Gastroesophageal sphincter (tissue), 3 donors: ENCODE results near the gene DUS1L.

Experiments used
- POLR2A ChIP-seq, 2 donors: fragments of 450-650 bp; IDR thresholded peaks; one replicate each; pipeline ENCODE4 v1.6.1; 2017; ENCODE audit warnings: antibody characterized with exemption in 2 of 2, mild to moderate bottlenecking in 2 of 2, moderate library complexity in 1 of 2
- POLR2AphosphoS5 ChIP-seq: sonication (generic); formaldehyde crosslinking; IDR thresholded peaks from one replicate; pipeline ENCODE4 v1.6.1; 2017; ENCODE audit warnings: antibody characterized with exemption
- TF ChIP-seq, protein P1 (sequence below), 4 experiments: fragments of 200-600 bp in 2 of 4; fragments of 450-650 bp in 2 of 4; sonication (generic) in 1 of 4; IDR thresholded peaks; one replicate each; pipeline ENCODE4 v1.5.1; 2017 to 2019; ENCODE audit warnings: antibody characterized with exemption in 4 of 4, mild to moderate bottlenecking in 2 of 4, moderate library complexity in 2 of 4

DNA sequence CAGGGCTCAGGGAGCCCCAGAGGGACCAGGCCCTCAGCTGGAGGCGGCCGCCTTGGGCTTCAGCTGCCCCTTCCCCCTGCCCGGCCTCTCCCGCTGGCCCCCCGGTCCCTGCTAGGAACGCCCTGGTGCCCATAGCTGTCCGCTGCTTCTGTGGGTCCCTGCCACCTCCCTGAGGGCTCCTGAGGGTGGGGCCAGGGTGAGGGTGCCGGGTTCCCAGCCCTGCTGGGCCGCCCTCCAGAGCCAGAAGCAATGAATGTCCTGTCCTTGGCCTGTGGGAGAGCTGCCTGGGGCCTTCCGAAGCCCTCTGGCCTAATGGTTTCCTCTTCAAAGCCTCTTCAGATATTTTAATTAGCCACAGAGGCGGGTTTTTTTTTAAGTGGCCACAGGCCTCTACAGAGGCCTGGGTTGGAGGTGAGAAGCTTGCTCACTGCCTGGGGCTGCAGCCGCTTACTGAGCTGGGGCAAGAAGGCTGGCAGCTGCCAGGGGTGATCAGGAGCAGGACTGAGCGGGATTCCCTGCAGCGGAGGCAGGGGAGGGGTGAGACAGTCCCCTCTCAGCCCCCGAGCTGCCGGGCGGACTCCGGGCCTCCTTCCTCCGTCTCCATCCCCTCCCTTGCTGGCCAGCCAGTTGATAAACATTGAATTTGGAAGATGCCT lies 52.8 kb downstream of the DUS1L start:
- TF ChIP-seq, protein P1, sequence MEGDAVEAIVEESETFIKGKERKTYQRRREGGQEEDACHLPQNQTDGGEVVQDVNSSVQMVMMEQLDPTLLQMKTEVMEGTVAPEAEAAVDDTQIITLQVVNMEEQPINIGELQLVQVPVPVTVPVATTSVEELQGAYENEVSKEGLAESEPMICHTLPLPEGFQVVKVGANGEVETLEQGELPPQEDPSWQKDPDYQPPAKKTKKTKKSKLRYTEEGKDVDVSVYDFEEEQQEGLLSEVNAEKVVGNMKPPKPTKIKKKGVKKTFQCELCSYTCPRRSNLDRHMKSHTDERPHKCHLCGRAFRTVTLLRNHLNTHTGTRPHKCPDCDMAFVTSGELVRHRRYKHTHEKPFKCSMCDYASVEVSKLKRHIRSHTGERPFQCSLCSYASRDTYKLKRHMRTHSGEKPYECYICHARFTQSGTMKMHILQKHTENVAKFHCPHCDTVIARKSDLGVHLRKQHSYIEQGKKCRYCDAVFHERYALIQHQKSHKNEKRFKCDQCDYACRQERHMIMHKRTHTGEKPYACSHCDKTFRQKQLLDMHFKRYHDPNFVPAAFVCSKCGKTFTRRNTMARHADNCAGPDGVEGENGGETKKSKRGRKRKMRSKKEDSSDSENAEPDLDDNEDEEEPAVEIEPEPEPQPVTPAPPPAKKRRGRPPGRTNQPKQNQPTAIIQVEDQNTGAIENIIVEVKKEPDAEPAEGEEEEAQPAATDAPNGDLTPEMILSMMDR (IDR thresholded peaks at IDR 0.05) = no peak
- TF ChIP-seq POLR2A (IDR thresholded peaks at IDR 0.05) (no peak), POLR2AphosphoS5 (no peak)
